HCT116 (cell line): ENCODE results near the gene ZNF417. TPM values are rescaled to one million over a fixed set of nuclear protein-coding genes. Genes with fewer than 3 reads are reported as not detected.

ENCODE experiments used
- ATAC-seq: fragments of 200-7000 bp; cut with Tn5 transposase; 2 replicates; pipeline ENCODE4 v1.9.1; 2020; ENCODE audit warnings: mild to moderate bottlenecking, moderate library complexity
- BruUV-seq: library from RNA; stranded (reverse); fragments of 400-500 nt; replicated peaks from 2 replicates; lab custom pipeline; 2021; lab: Mats Ljungman, UMichigan
- CTCF ChIA-PET: fragments of 300-600 bp; sonication (Branson Sonifier 250); formaldehyde crosslinking; loops from one replicate; lab custom pipeline; 2021; ENCODE audit warnings: antibody characterized with exemption; lab: Charles Lee
- POLR2A ChIA-PET: fragments of 300-600, 350-600 bp; sonication (Branson Sonifier 250); formaldehyde crosslinking; loops from one replicate; lab custom pipeline; 2021; ENCODE audit warnings: antibody characterized with exemption; lab: Charles Lee
- RAD21 ChIA-PET, 2 experiments: fragments of 300-600 bp; sonication (Branson Sonifier 250); formaldehyde crosslinking; loops; one replicate each; lab custom pipeline; 2023; ENCODE audit warnings: low total read pairs in 2 of 2; ENCODE audit not compliant: uncharacterized antibody in 2 of 2, unreplicated experiment in 2 of 2, low non-redundant PET in 1 of 2; lab: Charles Lee
- DNase-seq: peaks from one replicate; pipeline ENCODE4 v3.0.0-alpha.2; 2010; ENCODE audit warnings: low read depth, low spot score
- H2AFZ ChIP-seq: fragments of 200-600 bp; shearing (Covaris generic), sonication (generic); 2 replicates; pipeline ENCODE4 v1.6.1; 2017; ENCODE audit warnings: low read depth, mixed run types, mixed read lengths, antibody characterized with exemption, low read length; ENCODE audit not compliant: poor library complexity, severe bottlenecking
- H3K27ac ChIP-seq: 2 replicates; pipeline ENCODE4 v1.5.1; 2012; ENCODE audit warnings: low read depth, low read length
- H3K27me3 ChIP-seq: fragments of 200-600 bp; sonication (generic); 2 replicates; pipeline ENCODE4 v1.6.1; 2016; ENCODE audit warnings: mixed run types, low read length, mixed read lengths; ENCODE audit not compliant: insufficient read depth
- H3K36me3 ChIP-seq, 2 experiments: fragments of 200-500 bp in 1 of 2; fragments of 200-600 bp in 1 of 2; sonication (Bioruptor generic) in 1 of 2; sonication (generic) in 1 of 2; 2 replicates each; pipeline versions ENCODE4 v1.5.1 to v1.6.1; 2014 to 2016; ENCODE audit warnings: low read length in 2 of 2, inconsistent platforms in 1 of 2, mixed read lengths in 1 of 2, mixed run types in 1 of 2; ENCODE audit not compliant: insufficient read depth in 2 of 2, control insufficient read depth in 1 of 2
- H3K4me1 ChIP-seq, 2 experiments: fragments of 200-600 bp in 1 of 2; sonication (generic) in 1 of 2; 2 replicates each; pipeline versions ENCODE4 v1.5.1 to v1.6.1; 2012 to 2017; ENCODE audit warnings: low read length in 2 of 2, inconsistent platforms in 1 of 2, mild to moderate bottlenecking in 1 of 2, mixed read lengths in 1 of 2, mixed run types in 1 of 2, moderate library complexity in 1 of 2; ENCODE audit not compliant: insufficient read depth in 2 of 2, control insufficient read depth in 1 of 2
- H3K4me2 ChIP-seq: fragments of 200-600 bp; sonication (generic); 2 replicates; pipeline ENCODE4 v1.6.1; 2017; ENCODE audit warnings: mixed run types, low read length, mixed read lengths
- H3K4me3 ChIP-seq, 2 experiments: fragments of 200-600 bp in 1 of 2; sonication (generic) in 1 of 2; replicated peaks in 1 of 2; 2 replicates each; pipeline ENCODE4 v1.5.1; 2011 to 2016; ENCODE audit warnings: low read length in 2 of 2, control low read depth in 1 of 2, low read depth in 1 of 2, mild to moderate bottlenecking in 1 of 2, mixed read lengths in 1 of 2, mixed run types in 1 of 2
- H3K79me2 ChIP-seq: fragments of 200-600 bp; sonication (generic); 2 replicates; pipeline ENCODE4 v1.6.1; 2017; ENCODE audit warnings: mild to moderate bottlenecking, mixed run types, low read length, moderate library complexity, mixed read lengths; ENCODE audit not compliant: insufficient read depth
- H3K9ac ChIP-seq: fragments of 200-600 bp; sonication (generic); 2 replicates; pipeline ENCODE4 v1.6.1; 2016; ENCODE audit warnings: low read length, mixed read lengths
- H3K9me2 ChIP-seq: fragments of 200-600 bp; sonication (generic), shearing (Covaris generic); 2 replicates; pipeline ENCODE4 v1.6.1; 2017; ENCODE audit warnings: mixed run types, mild to moderate bottlenecking, moderate library complexity; ENCODE audit not compliant: insufficient read depth
- H3K9me3 ChIP-seq, 2 experiments: fragments of 200-500 bp in 1 of 2; fragments of 200-600 bp in 1 of 2; sonication (Bioruptor generic) in 1 of 2; sonication (generic) in 1 of 2; 2 replicates each; pipeline ENCODE4 v1.6.1; 2014 to 2017; ENCODE audit warnings: low read length in 2 of 2, mixed read lengths in 2 of 2, inconsistent platforms in 1 of 2, low read depth in 1 of 2, mild to moderate bottlenecking in 1 of 2, mixed run types in 1 of 2, moderate library complexity in 1 of 2; ENCODE audit not compliant: control insufficient read depth in 1 of 2, insufficient read depth in 1 of 2
- H4K20me1 ChIP-seq: fragments of 200-600 bp; sonication (generic), shearing (Covaris generic); 2 replicates; pipeline ENCODE4 v1.6.1; 2017; ENCODE audit warnings: mixed run types, mild to moderate bottlenecking, moderate library complexity; ENCODE audit not compliant: insufficient read depth
- CEBPB ChIP-seq: IDR thresholded peaks from 2 replicates; pipeline ENCODE4 v1.6.1; 2012; ENCODE audit warnings: low read depth
- EGR1 ChIP-seq: IDR thresholded peaks from 2 replicates; pipeline ENCODE4 v1.6.1; 2012; ENCODE audit warnings: low read depth
- ELF1 ChIP-seq: IDR thresholded peaks from 2 replicates; pipeline ENCODE4 v1.6.1; 2012; ENCODE audit warnings: low read depth, borderline replicate concordance
- EZH2 ChIP-seq: fragments of 200-600 bp; sonication (generic); IDR thresholded peaks from 2 replicates; pipeline ENCODE4 v1.6.1; 2017; ENCODE audit warnings: antibody characterized with exemption, mixed run types
- EZH2phosphoT487 ChIP-seq: fragments of 200-600 bp; IDR thresholded peaks from 2 replicates; pipeline ENCODE4 v1.6.1; 2018; ENCODE audit warnings: antibody characterized with exemption, borderline replicate concordance
- JUND ChIP-seq: IDR thresholded peaks from 2 replicates; pipeline ENCODE4 v1.6.1; 2012
- POLR2A ChIP-seq: IDR thresholded peaks from 2 replicates; pipeline ENCODE4 v1.7.0; 2011; ENCODE audit warnings: borderline replicate concordance; ENCODE audit not compliant: insufficient read depth, insufficient read length; ENCODE audit errors: extremely low read depth
- POLR2AphosphoS5 ChIP-seq: IDR thresholded peaks from 2 replicates; pipeline ENCODE4 v1.6.1; 2011; ENCODE audit warnings: mild to moderate bottlenecking, low read depth, low read length, moderate library complexity
- RAD21 ChIP-seq: IDR thresholded peaks from 2 replicates; pipeline ENCODE4 v1.6.1; 2012; ENCODE audit warnings: low read depth, mild to moderate bottlenecking
- SP1 ChIP-seq: IDR thresholded peaks from 2 replicates; pipeline ENCODE4 v1.6.1; 2012; ENCODE audit warnings: low read depth
- SRF ChIP-seq: IDR thresholded peaks from 2 replicates; pipeline ENCODE4 v1.6.1; 2012; ENCODE audit warnings: low read depth
- TCF7L2 ChIP-seq: IDR thresholded peaks from 2 replicates; pipeline ENCODE4 v1.7.0; 2011; ENCODE audit warnings: borderline replicate concordance, inconsistent platforms; ENCODE audit not compliant: insufficient read depth, insufficient read length; ENCODE audit errors: extremely low read depth
- YY1 ChIP-seq: IDR thresholded peaks from 2 replicates; pipeline ENCODE4 v1.6.1; 2011; ENCODE audit warnings: low read length, low read depth, moderate library complexity, mild to moderate bottlenecking; ENCODE audit not compliant: insufficient replicate concordance; ENCODE audit errors: extremely low read depth
- ZFX ChIP-seq: fragments of 450-650 bp; IDR thresholded peaks from 2 replicates; pipeline ENCODE4 v1.6.1; 2017
- ZNF274 ChIP-seq: fragments of 200-500 bp; sonication (Bioruptor generic); IDR thresholded peaks from 2 replicates; pipeline ENCODE4 v1.6.1; 2014; ENCODE audit warnings: mild to moderate bottlenecking, low read depth, low read length, inconsistent platforms
- intact Hi-C: fragments of 100-400 bp; cut with micrococcal nuclease; formaldehyde crosslinking; loops from 2 replicates; pipeline ENCODE4 v1.10.0; 2022
- total RNA-seq: library from RNA; stranded (reverse); gene quantifications from one replicate; pipeline ENCODE4 v1.2.1, GENCODE V29; 2021; ENCODE audit not compliant: unreplicated experiment
- TF ChIP-seq, protein P1 (sequence below): IDR thresholded peaks from 2 replicates; pipeline ENCODE4 v1.6.1; 2012
- TF ChIP-seq, protein P2 (sequence below): IDR thresholded peaks from 2 replicates; pipeline ENCODE4 v1.6.1; 2011; ENCODE audit warnings: mild to moderate bottlenecking, low read length, moderate library complexity; ENCODE audit not compliant: insufficient replicate concordance; ENCODE audit errors: extremely low read depth
- TF ChIP-seq, protein P3 (sequence below), 3 experiments: fragments of 200-600 bp in 1 of 3; sonication (generic) in 1 of 3; IDR thresholded peaks in 2 of 3; conservative IDR thresholded peaks in 1 of 3; 2 replicates each; pipeline ENCODE4 v1.5.1; 2012 to 2017; ENCODE audit warnings: low read depth in 2 of 3, low read length in 2 of 3, antibody characterized with exemption in 1 of 3, borderline replicate concordance in 1 of 3, control low read depth in 1 of 3, mild to moderate bottlenecking in 1 of 3, mixed read lengths in 1 of 3, mixed run types in 1 of 3, moderate library complexity in 1 of 3; ENCODE audit not compliant: insufficient read depth in 1 of 3
- TF ChIP-seq, protein P4 (sequence below): IDR thresholded peaks from 2 replicates; pipeline ENCODE4 v1.6.1; 2012
- TF ChIP-seq, protein P5 (sequence below): IDR thresholded peaks from 2 replicates; pipeline ENCODE4 v1.6.1; 2012; ENCODE audit warnings: low read depth

Gene ZNF417
- total RNA-seq, 1 experiment from 2014 or later, result 6.8 TPM

DNA sequence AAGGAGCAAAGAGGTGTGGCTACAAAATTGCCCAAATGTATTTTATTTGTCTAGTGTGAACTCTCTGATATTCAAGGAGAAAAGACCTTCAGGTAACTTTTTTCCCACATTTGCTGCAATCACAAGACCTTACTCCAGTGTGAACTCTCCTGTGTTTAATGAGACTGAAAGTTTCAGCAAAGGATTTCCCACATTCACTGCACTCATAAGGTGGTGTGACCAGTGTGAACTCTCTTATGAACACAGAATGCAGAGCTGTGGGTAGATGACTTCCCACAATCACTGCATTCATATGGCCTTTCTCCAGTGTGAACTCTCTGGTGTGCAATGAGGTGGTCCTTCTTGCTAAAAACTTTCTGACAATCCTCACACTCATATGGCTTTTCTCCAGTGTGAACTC is 43.9 kb downstream of the ZNF417 start:
- H3K9me3 ChIP-seq, result peaks cover 0 to 23% of the 10 kb centered on the region in 2 experiments; a peak in 2 of 4 replicates
- TF ChIP-seq CEBPB (no peak), RAD21 (no peak), POLR2AphosphoS5 (no peak), ELF1 (no peak), EGR1 (no peak), TCF7L2 (no peak), ZNF274 (no peak), ZFX (no peak), SP1 (no peak), JUND (no peak), EZH2phosphoT487 (no peak), EZH2 (no peak), POLR2A (no peak), YY1 (no peak), SRF (no peak)
- TF ChIP-seq, protein P1, sequence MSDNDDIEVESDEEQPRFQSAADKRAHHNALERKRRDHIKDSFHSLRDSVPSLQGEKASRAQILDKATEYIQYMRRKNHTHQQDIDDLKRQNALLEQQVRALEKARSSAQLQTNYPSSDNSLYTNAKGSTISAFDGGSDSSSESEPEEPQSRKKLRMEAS, result no peak
- TF ChIP-seq, protein P2, sequence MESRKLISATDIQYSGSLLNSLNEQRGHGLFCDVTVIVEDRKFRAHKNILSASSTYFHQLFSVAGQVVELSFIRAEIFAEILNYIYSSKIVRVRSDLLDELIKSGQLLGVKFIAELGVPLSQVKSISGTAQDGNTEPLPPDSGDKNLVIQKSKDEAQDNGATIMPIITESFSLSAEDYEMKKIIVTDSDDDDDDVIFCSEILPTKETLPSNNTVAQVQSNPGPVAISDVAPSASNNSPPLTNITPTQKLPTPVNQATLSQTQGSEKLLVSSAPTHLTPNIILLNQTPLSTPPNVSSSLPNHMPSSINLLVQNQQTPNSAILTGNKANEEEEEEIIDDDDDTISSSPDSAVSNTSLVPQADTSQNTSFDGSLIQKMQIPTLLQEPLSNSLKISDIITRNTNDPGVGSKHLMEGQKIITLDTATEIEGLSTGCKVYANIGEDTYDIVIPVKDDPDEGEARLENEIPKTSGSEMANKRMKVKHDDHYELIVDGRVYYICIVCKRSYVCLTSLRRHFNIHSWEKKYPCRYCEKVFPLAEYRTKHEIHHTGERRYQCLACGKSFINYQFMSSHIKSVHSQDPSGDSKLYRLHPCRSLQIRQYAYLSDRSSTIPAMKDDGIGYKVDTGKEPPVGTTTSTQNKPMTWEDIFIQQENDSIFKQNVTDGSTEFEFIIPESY, result no peak
- TF ChIP-seq, protein P3, sequence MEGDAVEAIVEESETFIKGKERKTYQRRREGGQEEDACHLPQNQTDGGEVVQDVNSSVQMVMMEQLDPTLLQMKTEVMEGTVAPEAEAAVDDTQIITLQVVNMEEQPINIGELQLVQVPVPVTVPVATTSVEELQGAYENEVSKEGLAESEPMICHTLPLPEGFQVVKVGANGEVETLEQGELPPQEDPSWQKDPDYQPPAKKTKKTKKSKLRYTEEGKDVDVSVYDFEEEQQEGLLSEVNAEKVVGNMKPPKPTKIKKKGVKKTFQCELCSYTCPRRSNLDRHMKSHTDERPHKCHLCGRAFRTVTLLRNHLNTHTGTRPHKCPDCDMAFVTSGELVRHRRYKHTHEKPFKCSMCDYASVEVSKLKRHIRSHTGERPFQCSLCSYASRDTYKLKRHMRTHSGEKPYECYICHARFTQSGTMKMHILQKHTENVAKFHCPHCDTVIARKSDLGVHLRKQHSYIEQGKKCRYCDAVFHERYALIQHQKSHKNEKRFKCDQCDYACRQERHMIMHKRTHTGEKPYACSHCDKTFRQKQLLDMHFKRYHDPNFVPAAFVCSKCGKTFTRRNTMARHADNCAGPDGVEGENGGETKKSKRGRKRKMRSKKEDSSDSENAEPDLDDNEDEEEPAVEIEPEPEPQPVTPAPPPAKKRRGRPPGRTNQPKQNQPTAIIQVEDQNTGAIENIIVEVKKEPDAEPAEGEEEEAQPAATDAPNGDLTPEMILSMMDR (IDR thresholded peaks at IDR 0.05 in 2 of 3, conservative IDR thresholded peaks at IDR 0.05 in 1 of 3; ENCODE audit: borderline replicate concordance in 1 of 3, insufficient read depth in 1 of 3, low read depth in 2 of 3, low read length in 2 of 3), result no peak
- TF ChIP-seq, protein P4, sequence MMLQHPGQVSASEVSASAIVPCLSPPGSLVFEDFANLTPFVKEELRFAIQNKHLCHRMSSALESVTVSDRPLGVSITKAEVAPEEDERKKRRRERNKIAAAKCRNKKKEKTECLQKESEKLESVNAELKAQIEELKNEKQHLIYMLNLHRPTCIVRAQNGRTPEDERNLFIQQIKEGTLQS, result no peak
- TF ChIP-seq, protein P5, sequence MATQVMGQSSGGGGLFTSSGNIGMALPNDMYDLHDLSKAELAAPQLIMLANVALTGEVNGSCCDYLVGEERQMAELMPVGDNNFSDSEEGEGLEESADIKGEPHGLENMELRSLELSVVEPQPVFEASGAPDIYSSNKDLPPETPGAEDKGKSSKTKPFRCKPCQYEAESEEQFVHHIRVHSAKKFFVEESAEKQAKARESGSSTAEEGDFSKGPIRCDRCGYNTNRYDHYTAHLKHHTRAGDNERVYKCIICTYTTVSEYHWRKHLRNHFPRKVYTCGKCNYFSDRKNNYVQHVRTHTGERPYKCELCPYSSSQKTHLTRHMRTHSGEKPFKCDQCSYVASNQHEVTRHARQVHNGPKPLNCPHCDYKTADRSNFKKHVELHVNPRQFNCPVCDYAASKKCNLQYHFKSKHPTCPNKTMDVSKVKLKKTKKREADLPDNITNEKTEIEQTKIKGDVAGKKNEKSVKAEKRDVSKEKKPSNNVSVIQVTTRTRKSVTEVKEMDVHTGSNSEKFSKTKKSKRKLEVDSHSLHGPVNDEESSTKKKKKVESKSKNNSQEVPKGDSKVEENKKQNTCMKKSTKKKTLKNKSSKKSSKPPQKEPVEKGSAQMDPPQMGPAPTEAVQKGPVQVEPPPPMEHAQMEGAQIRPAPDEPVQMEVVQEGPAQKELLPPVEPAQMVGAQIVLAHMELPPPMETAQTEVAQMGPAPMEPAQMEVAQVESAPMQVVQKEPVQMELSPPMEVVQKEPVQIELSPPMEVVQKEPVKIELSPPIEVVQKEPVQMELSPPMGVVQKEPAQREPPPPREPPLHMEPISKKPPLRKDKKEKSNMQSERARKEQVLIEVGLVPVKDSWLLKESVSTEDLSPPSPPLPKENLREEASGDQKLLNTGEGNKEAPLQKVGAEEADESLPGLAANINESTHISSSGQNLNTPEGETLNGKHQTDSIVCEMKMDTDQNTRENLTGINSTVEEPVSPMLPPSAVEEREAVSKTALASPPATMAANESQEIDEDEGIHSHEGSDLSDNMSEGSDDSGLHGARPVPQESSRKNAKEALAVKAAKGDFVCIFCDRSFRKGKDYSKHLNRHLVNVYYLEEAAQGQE, result no peak
- TF ChIP-seq, all 23 proteins: peak for 0
- ChIA-PET RAD21 (no interaction called here), CTCF (no interaction called here), POLR2A (no interaction called here)
- Histone ChIP-seq H3K36me3 (peaks cover 0 to 7% of the 10 kb centered on the region in 2 experiments; a peak in 1 of 4 replicates), H3K9ac (no peak overlapping the region), H3K4me3 (no peak overlapping the region), H3K9me2 (no peaks in the 10 kb centered on the region), H3K79me2 (no peaks in the 10 kb centered on the region), H3K4me2 (no peak overlapping the region), H3K27ac (no peak overlapping the region), H2AFZ (no peak overlapping the region), H4K20me1 (no peaks in the 10 kb centered on the region), H3K4me1 (no peaks in the 10 kb centered on the region), H3K27me3 (no peaks in the 10 kb centered on the region)
- no TSS peak for BruUV-seq
- intact Hi-C loops, result no loop called here
- ATAC-seq (no peak), DNase-seq (no peak)
